Measurements from ENCODE around the gene SPDYC.

Gene SPDYC

GRCh38 chr11:65206901-65207300 is 36.9 kb downstream of the SPDYC start:
- DNase-seq (ENCODE audit: low spot score): no peak

- no peak for DNase-seq (ENCODE audit: low spot score)
These were observed 38.1 kb downstream of the SPDYC start for GRCh38 chr11:65207918-65208784.

GRCh38 chr11:65208785-65209710 is 39.0 kb downstream of the SPDYC start:
- no peak for DNase-seq (ENCODE audit: low spot score)

- DNase-seq (ENCODE audit: low spot score): no peak
These were observed 39.8 kb downstream of the SPDYC start for GRCh38 chr11:65209711-65210360.

GRCh38 chr11:65210361-65210731 is 40.3 kb downstream of the SPDYC start:
- DNase-seq (ENCODE audit: low spot score): no peak

GRCh38 chr11:65210748-65211147 is 40.7 kb downstream of the SPDYC start:
- DNase-seq (ENCODE audit: low spot score): no peak

- DNase-seq (ENCODE audit: low spot score): no peak
These were observed 41.5 kb downstream of the SPDYC start for GRCh38 chr11:65211293-65212105.

- no peak for DNase-seq (ENCODE audit: low spot score)
These were observed 42.3 kb downstream of the SPDYC start for GRCh38 chr11:65212226-65212801.

GRCh38 chr11:65213322-65214211 is 43.5 kb downstream of the SPDYC start:
- DNase-seq (ENCODE audit: low spot score): no peak

- DNase-seq (ENCODE audit: low spot score): no peak
These were observed 44.3 kb downstream of the SPDYC start for GRCh38 chr11:65214212-65214845.

- no peak for DNase-seq (ENCODE audit: low spot score)
These were observed 45.5 kb downstream of the SPDYC start for GRCh38 chr11:65215441-65216076.

- DNase-seq (ENCODE audit: low spot score): no peak
These were observed 46.8 kb downstream of the SPDYC start for GRCh38 chr11:65216830-65217229.

- no peak for DNase-seq (ENCODE audit: low spot score)
These were observed 47.7 kb downstream of the SPDYC start for GRCh38 chr11:65217441-65218423.

- no peak for DNase-seq (ENCODE audit: low spot score)
These were observed 48.4 kb downstream of the SPDYC start for GRCh38 chr11:65218446-65218845.

- no peak for DNase-seq (ENCODE audit: low spot score)
These were observed 49.8 kb downstream of the SPDYC start for GRCh38 chr11:65219930-65220213.

- no peak for DNase-seq (ENCODE audit: low spot score)
These were observed 51.0 kb downstream of the SPDYC start for GRCh38 chr11:65221026-65221425.

All from AG08396 (cell line).